HG03439 (cell line): ENCODE data around the gene SGIP1.

Experiments
- ATAC-seq: cut with Tn5 transposase; IDR thresholded peaks from one replicate; pipeline ENCODE4 v1.9.1; 2021; ENCODE audit warnings: mild to moderate bottlenecking, moderate library complexity; ENCODE audit not compliant: unreplicated experiment

SGIP1 gene

DNA sequence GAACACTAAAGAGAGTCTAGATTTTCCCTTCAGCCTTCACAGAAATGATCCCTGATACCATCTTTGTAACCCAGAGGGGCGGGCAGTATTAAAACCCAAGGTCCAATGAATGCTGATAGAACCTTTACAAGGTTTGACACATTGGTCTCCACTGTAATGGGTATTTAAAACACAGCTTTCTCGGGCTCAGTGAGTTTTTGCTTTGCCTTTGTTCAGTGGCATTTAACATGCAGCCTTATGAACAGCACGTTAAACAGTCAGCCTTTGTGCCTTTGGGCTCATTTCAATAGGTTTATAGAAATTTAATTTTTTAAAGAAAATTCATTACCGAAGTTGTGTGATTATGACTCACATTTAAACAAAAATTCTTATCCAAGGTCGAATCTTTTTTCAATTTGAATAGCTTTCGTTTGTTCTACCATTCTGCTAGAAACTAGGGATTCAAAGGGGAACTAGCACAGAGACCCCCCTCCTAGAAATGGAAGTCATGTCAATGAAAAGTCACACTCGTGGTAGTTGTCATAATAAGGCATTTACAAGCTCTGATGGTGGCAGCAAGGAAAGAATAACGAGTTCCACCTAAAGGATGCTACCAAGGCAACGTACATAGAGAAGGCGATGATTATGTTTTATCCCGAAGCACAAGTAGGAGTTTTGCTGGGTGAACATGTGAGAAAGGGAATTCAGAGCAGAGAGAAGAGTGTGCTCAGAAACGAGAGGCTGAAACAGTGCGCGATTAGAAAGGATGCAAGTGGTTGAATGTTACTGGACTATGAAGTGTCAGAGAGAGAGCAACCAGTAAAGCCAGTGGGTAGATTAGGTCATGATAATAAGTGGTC is 66.2 kb downstream of the SGIP1 start:
- no peak for ATAC-seq

DNA sequence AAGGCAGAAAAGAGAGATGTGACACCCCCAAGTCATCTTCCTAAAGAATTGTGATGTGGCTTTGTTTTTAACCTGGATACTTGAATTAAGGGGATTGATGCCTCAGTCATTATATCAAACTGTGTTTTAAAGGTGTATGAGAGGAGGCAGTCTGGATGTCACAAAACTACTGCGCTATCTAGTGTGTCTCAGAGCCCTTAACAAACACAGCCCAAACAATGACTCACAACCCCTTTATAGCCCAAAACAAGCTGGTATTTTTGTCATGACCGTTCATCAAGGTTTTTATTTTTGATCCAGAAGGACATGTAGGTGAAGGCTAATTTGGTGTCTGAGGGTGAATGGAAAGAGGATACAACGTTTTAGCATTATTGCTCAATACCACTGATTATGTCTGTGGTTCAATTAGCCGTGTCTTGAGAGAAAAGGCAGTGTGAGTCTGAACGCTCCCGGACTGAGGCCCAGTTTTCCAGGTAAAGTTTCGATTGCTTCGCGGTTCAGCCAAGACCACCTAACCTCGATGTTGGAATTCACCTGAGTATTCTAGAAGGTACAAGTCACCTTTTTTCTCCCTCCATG is 71.6 kb downstream of the SGIP1 start:
- ATAC-seq, result no peak

DNA sequence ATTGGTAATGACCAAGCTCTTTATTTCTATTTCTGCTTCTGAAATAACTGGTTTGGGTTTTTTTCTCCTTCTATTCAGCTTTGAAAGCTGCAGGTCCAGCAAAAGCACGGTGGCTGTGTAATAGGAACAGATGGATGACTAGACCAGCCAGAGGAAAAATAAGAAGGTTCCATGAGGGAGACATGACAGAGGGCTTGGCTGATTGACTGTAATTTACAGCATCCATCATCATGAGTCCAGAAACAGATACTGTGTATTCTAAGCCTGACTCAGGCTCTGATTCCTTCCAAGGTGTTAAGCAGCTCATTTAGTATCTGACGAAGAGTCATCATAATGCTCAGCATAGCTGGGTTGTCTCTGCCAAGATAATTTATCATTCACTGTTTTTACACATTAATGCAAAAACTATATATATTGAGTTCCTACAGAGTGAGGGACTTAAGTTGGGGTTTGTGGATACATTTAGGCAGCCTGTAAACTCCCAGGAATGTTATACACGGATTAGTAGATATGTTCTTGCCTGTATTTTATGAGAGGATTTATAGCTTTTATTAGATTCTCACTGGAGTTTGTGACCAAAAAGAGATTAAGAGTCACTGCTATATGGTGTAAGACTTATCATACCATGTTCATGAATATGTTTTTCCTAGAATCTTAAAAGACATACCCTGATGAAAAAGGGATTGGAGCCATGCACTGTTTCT is 72.6 kb downstream of the SGIP1 start:
- ATAC-seq, result no peak

DNA sequence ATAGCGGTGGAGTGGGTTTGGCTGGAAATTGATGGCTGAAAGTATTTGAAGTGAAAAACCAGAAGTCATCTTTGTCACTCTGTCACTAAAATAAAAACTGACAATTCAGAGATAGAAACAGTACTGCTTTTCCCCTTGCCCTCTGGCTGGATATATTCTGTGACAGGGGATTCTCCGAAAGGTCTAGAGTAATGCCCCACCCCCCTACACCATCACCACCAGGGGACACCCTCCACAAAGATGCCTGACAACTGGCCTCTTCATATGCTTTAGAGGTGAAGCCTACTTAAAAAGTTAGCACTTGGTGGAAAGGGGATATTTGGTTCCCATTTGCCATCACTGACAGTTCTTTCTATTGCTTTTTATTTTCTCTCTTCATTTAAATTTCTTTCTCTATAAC is 73.5 kb downstream of the SGIP1 start:
- ATAC-seq, result no peak

DNA sequence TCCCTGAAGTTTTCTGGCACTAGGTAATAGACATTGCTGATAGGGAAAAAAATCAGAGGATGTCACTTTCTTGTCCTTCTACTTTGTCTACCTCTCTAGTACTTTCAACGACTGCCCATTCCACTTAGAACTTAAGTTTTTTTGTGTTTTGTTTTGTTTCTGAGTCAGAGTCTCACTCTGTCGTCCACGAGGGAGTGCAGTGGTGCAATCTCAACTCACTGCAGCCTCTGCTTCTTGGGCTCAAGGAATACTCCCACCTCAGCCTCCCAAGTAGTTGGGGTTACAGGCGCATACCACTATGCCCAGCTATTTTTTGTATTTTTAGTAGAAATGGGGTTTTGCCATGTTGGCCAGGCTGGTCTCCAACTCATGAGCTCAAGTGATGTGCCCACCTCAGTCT is 79.2 kb downstream of the SGIP1 start:
- no peak for ATAC-seq

DNA sequence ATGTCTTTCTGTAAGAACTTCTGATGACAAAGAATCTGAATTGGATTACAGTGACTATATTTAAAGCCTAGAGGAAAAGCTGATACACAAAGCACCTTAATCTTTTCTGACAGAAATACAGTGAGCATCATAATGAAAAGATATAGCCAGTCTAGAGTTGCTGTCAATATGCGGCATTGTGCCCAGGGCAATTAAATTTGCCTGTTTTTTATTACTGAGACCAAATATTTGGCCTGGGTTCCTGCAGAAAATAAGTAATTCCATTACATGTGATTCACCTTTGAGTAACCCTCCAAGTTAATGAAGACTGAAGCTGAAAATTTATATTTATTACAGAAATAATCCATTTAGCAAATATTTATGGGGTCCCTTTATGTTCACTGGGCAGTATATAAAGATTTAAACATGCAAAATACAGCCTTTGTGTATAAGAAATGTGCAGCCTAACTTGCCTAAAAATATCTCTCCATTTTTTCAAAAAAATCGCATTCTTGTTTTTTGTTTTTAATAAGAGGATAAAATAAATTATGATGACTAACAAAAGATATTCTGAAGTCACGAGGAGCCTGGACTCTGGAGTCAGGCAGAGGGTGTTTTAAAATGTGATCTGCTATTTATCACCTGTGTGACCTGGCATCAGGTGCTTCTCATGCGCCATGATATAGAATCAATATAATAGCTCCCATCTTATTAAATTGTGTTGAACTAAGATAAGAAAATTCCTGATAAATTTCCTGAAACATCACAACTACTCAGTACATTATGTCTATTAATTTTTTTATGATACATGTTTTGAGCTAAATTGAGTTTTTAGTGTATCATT is 83.6 kb downstream of the SGIP1 start:
- no peak for ATAC-seq

DNA sequence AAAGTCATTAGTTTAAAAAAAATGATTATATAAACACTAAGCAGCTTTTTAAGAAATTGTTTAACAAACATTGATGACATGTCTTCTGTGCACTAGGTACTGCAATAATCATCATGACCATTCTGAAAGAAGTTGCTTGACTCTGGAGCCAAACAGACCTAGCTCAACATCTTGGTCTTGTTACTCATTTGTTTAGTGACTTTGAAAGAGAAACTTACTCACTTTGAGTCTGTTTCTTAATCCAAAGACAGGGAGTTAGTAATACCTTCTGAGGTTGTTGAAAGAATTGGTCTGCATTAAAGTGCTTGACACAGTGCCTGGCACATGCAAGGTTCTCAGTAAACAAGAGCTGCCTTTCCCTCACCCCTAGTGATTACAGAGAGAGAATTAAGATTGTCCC is 84.4 kb downstream of the SGIP1 start:
- ATAC-seq, result no peak

DNA sequence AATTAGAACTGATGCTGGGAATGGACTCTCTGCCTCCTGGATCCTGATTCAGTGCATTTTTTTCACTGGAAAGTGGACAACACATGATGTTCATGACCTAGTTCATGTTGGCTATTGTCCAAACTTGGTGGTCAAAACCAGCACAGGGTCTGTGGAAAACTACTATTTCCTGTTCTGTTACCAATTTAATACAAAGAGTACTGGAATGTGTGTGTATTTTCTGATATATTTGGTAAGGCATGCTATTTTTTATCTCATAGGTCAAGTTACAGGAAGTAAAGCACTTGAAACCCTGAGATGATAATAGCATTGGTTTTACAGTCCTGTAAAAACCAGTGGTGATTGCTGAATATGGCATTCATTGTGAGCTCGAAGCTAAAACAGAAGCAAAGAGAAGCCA is 89.9 kb downstream of the SGIP1 start:
- no peak for ATAC-seq

DNA sequence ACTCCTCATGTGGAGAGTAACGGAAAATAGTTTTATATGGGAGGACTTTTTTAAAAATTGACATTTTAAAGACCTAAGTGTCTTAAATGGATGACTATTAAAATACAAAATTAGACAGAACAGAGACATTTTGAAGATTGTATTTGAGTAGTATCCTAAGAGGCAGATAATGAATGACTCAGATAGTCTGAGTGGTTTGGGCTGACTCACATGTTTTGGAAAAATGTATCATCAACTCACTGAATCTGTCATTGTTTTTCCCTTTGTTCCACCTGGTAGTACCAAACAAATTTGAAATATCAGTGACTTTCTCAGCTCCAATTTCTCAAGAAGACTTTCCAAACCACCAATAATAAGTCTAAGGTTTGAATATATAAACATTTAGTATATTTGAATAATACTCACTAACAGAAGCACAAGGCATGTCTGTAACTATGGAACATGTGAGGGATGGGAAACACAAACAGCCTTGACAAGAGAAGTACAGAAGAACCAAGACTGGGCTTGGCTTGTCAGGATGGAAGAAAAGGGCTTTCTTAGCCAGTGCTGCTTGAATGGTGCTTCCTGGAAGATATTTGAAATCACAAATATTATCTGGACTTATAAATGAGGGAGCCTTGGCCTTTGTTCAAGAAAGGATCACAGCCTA is 90.6 kb downstream of the SGIP1 start:
- ATAC-seq, result no peak

DNA sequence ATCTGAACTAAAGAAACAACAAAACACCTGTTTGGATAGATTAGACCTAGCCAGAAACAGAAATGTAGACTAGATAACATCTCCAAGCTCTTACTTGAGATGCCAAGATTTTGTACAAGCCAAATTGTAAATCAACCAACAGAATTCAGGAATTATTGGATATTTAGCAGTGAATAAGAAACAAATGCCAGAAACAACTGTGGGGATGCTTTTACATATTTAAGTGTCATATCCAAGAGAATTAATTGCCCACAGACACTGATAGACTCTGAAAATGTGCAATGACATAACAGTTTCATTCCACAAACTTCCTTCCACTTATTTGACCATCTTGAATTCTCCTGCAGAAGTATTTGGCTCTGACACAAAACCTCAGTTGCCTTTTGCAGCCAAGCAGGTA is 92.3 kb downstream of the SGIP1 start:
- ATAC-seq, result no peak

DNA sequence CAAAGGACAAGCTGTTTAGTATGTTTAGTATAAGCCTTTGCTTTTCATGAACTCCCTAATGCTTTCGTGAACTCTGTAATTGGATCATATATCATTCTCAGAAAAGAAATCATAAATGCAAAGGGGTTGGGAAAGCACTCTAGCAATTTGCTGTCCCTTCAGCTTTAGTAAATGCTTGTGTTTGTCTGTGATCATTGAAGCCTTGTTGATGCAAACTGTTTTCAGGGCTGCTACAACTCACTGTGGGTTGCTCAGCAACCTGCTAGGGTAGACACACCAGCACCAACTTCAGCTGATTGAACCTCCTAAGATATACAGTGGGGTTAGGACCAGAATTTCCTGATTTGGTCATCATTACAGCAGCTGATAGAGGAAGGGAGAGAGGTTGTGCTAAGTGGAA is 95.0 kb downstream of the SGIP1 start:
- no peak for ATAC-seq

DNA sequence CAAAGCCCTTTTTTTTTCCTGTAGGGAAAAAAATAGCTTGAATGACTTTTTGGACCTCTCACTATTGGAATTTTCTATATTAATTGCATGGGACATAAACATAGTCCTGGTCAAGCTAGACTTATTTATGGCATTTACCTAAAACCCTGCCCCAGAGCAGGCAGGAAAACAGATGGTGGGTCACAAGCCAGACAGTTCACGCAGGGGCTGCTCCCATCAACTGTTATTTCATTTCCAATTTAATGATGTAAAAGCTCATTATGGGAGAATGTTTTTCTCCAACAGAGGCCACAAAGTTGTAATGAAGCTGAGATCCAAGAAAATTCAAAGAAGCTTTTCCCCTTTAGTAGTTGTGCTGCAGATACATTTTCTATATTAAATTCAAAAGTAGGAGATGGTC is 99.2 kb downstream of the SGIP1 start:
- no peak for ATAC-seq

DNA sequence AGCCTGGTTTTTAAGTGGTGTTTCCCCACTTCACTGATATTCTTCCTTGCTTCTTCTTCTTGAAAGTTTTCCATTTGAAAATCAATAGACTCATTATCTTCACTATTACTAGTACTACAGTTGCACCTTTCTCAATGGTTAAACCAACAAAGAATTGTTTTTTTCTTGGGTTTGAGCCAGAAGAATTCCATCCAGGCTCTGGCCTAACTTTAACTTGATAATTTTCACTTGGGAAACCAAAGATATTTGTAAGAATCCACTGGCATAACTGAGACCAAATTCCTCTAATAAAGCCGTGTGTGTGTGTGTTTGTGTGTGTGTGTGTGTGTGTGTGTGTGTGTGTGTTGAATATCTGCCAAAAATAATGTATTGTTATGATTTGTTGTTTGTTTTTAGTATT is 103.2 kb downstream of the SGIP1 start:
- no peak for ATAC-seq

DNA sequence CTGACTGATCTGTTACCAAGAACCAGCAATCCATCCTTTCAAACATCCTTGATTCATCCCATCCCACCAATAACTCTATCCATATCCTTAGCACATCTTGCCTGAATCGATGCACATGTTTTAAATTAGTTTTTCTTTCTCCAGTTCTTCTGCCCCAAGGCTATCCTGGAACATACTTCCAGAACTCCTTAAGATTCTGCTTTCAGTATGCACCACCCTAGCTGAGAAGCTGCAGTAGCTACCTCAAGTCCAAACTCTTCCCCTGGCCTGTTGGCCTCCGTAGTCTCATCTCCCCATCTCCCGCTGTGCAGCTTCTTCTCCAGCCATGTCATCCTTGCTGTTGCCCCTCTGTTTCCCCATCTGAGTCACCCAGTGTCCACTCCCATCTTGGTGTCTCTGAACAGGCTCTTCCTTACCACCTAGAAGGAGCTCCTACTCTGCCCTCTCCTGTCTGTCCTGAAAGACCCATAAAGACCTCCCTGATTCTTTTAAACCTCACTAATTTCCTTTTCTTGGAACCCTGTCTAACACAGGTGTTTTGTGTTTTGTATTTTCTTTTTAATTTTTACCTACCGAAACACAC is 108.0 kb downstream of the SGIP1 start:
- ATAC-seq, result no peak

DNA sequence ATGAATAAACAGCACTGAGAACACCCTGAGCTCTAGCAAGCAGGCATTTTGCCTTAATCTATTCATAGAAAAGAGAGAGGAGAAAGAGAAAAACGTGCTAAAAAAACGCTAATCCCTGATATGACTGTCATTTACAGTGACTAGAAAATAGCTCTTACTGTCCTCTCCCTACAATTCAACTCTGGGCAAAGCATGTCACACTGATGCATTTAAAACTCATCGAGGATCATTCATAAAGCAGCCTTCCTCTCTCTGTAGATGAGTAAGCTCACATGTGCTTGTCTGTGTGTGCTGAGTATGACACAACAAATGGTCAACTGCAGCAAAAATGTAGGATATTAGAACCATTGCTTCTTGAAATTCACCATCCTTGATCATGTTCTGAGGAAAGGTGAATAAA is 109.0 kb downstream of the SGIP1 start:
- no peak for ATAC-seq

DNA sequence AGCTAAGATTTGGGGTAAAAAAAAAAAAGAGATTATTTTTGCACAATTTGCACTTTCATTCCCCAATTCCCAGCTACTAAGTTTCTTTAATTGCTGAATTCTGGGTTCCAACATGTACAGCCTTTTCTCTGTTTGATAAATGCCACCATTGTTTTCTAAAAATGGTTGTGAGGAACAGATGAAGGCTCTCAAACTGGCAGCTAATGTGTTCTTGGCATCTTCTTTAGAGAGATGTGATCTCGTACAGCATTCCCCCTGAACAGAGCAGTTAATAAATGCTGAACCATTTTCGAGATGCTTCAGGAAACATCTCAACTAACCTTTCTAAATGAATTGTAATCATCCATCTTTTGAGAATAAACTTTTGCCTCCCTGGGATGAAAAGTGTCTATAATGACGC is 110.4 kb downstream of the SGIP1 start:
- ATAC-seq, result no peak

DNA sequence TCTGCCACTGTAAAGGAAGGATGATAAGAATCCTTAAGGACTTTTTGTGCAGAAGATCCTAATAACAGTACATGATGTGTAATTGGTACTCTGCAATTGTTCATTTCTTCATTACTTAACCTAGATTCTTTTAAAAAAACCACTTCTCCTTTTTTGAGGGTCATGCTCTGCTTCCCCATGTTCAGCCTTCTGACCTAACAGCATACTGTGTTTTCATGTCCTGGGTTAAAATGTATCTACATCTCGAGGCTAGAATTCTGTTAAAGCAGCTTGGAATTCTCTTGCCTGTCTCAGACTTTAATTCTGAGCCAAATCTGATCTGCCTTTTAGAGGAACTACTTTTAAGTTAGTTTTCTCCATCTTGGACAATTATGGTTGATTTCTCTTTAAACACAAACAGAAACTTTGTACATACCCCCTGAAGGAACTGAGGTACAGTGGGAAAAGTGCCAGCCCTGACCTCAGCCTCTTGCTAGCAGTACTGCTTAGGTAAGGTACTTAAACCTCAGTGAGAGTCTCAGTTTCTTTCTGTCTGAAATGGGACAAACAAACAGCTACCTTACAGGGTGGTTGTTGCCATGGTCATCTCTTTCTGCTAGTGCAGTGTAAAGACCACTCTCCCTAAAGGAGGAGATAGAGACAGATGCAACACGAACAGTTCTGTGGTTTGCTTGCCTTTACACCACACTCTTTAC is 115.1 kb downstream of the SGIP1 start:
- ATAC-seq, result peak; percentile 60

DNA sequence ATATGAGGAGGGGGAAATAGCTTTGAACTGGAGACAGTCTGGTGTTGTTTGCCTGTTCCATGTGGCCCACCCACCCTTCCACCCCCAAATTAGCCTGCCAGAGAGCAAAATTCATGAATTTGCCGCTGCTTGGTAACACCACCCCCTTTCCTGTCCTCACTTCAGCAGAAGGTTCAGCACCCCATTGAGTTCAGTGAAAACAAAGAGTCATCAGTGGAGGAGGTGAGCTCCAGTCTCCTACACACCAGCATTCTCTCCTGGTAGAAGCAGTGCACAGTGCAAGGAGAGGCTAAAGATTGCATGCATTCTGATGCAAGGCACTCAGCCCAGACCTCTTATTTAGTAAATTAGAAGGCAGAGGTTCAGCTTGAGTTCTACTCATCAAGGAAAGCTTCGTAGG is 118.6 kb downstream of the SGIP1 start:
- no peak for ATAC-seq

DNA sequence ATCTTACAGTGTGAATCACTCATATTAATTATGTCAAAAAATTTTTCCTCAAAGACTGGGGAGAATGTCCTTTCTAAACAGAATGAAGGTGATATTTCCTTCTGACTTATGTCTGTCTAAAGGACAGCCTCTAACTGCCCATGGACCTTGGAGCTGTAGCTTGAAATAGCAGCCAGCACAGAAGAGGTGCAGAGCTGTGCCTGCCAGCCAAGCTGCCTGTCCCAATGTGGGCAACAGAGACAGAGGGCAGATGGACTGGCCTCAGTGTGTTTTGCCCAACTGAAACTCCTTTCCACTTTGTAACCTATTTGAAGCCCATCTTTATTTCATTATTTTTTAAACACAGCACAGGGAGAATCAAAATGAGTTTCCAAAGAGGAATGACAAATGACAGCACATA is 120.7 kb downstream of the SGIP1 start:
- no peak for ATAC-seq

DNA sequence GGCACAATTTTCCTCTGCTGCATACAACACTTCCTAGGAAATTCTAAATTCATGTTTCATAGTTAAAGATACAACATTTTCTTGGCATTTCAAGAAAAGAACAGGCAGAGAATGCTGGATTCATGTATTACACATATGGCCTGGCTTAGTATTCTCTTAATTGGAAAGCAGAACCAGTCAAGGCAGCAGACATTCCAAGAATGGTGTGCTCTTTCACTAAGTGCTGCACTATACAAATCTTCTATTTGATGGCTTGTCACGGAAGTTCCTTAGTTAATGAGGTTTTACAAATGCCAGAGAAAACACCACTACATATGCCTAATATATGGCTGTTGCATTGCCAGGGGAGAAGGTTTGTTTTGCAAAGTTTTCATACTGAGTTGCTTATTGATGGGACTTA is 137.5 kb downstream of the SGIP1 start:
- no peak for ATAC-seq
